ENCODE results near the gene SULT1A4. TPM values are rescaled to one million over a fixed set of nuclear protein-coding genes. Genes with fewer than 3 reads are reported as not detected.
"Not testable (repeated sequence)": the region's sequence is repeated elsewhere in the genome, so short reads cannot be mapped to it uniquely, and the experiment has no call there.

SULT1A4 gene
- polyA plus RNA-seq (2013, experiment 1 of 2) = 8.1 TPM
- 11.2 TPM for polyA plus RNA-seq (2013, experiment 2 of 2)

DNA sequence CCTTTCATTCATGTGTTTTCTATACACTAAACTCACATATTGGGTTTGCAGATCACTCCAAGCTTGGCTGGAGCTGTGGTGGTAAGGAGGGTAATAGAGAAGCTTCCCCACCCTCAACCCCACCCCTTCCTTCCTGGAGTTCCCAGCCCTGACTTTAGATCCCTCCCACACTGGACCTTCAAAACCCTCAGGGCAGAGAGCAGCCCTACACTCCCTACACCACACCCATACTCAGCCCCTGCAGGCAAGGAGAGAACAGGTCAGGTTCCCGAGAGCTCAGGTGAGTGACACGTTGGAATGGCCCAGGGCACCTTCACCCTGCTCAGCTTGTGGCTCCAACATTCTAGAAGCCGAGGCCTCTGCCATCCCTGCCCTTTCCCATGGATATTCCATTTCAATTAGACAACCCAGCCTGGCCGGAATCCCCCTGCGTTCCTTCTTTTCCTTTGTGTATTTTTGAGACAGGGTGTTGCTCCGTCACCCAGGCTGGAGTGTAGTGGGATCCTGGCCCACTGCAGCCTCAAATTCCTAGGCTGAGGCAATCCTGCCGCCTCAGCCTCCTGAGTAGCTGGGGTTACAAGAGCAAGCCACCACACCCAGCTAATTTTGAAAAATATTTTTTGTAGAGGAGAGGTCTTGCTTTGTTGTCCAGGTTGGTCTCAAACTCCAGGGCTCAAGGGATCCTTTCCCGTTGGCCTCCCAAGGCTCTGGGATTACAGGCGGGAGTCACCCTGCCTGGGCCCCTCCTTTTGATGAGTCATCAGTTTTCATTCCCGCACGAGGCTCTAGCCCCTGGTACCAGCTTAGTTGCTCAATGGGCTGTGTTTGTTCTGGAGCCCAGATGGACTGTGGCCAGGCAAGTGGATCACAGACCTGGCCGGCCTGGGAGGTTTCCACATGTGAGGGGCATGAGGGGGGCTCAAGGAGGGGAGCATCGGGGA is at the start of gene SULT1A4:
SULT1A4 (plus strand) TSS at position 208 of the 941 bp plus-strand sequence. CDS start 1,473 bp downstream, outside the sequence.
- no CpG with 5 or more reads among the region's 13 CpGs for WGBS, 2 experiments (ENCODE audit: insufficient coverage in 2 of 2)
- not testable (repeated sequence) for H3K9me3 ChIP-seq (ENCODE audit: control insufficient read depth, low read length); H3K4me3 ChIP-seq (ENCODE audit: extremely low read depth, insufficient read depth, low read length, poor library complexity, severe bottlenecking); H3K36me3 ChIP-seq (ENCODE audit: control insufficient read depth, insufficient read depth, low read length); H3K4me1 ChIP-seq (ENCODE audit: control insufficient read depth, insufficient read depth, low read length, poor library complexity, severe bottlenecking); H3K27ac ChIP-seq (ENCODE audit: low read depth, low read length, severe bottlenecking)

DNA sequence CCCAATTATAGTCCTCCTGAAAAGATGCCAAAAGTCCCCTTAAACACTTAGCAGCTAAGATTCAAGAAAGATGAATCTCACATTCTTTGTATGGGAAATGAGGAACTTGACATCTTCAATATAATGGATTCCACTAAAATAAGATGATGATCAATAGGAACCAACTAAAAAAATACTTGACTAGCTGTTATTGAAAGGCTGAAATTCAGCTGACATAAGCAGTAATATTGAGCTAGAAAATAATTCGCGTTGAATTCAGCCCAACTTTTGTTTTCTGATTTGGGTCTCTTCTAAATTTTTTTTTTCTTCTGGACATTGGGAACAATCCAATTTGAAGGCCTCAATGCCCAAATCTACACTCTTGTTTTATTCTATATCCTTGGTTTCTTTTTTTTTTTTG is 36.1 kb upstream of the SULT1A4 start:
- H3K27ac ChIP-seq (ENCODE audit: low read depth, low read length, severe bottlenecking); H3K36me3 ChIP-seq (ENCODE audit: control insufficient read depth, insufficient read depth, low read length); H3K4me1 ChIP-seq (ENCODE audit: control insufficient read depth, insufficient read depth, low read length, poor library complexity, severe bottlenecking); H3K9me3 ChIP-seq (ENCODE audit: control insufficient read depth, low read length); H3K4me3 ChIP-seq (ENCODE audit: extremely low read depth, insufficient read depth, low read length, poor library complexity, severe bottlenecking): not testable (repeated sequence)
- WGBS, 2 experiments (ENCODE audit: insufficient coverage in 2 of 2) = no CpG with 5 or more reads among the region's 2 CpGs

DNA sequence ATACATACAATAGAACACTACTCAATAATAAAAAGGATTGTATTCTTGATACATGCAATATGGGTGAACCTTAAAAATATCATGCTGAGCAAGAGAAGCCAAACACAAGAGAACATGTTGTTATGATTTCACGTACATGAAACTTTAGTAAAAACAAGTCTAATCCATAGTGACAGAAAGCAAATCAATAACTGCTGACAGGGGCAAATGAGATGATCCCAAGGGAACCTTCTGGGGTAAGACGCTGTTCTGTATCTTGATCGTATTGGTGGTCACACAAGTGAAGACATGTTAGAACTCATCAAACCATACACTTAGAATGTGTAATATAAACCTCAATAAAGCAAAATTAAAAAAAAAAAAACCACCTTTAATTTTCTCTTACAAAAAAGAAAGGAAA is 34.3 kb upstream of the SULT1A4 start:
- H3K4me1 ChIP-seq (ENCODE audit: control insufficient read depth, insufficient read depth, low read length, poor library complexity, severe bottlenecking); H3K27ac ChIP-seq (ENCODE audit: low read depth, low read length, severe bottlenecking); H3K4me3 ChIP-seq (ENCODE audit: extremely low read depth, insufficient read depth, low read length, poor library complexity, severe bottlenecking); H3K36me3 ChIP-seq (ENCODE audit: control insufficient read depth, insufficient read depth, low read length); H3K9me3 ChIP-seq (ENCODE audit: control insufficient read depth, low read length): not testable (repeated sequence)
- no CpG with 5 or more reads among the region's 3 CpGs for WGBS, 2 experiments (ENCODE audit: insufficient coverage in 2 of 2)

DNA sequence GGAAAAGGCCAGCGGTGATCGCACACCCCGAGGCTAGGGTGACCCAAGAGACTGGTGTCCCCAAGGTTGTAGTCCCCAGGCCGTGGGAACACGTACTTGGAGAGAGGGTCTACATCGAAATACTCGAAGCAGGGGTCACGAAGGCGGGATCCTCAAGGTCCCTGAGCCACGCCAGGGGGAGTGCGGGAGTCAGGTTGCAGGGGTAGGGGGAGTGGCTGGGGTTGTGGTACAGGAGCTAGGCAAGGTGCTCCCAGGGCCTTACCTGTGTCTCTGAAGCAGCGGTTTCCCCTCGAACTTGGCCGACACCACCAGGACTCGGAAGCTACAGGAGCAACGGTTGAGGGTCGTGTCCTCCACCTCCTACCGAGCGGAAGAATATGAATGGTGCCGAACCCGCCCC is 6.0 kb upstream of the SULT1A4 start:
- H3K4me1 ChIP-seq (ENCODE audit: control insufficient read depth, insufficient read depth, low read length, poor library complexity, severe bottlenecking); H3K9me3 ChIP-seq (ENCODE audit: control insufficient read depth, low read length): not testable (repeated sequence)
- WGBS, 2 experiments (ENCODE audit: insufficient coverage in 2 of 2) = no CpG with 5 or more reads among the region's 21 CpGs

DNA sequence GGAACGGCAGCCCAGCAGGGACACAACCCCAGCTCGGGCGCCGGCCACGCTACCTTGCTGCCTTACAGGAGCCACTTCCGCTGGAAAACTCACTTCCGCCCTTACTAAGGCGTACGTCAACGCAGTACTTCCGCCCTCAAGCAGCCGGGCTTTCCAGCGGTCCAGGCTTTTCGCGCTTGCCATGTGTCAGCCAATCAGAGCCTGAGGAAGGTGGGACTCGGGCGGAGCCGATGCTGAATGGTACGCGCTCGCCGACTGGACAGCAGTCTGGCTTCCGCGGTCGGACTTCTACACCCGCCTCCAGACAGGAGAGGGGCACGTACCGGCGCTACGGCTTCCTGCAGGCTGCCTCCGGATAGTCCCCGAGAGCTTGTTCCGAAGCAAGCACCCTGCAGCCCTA is 5.4 kb upstream of the SULT1A4 start, which contains the start of the genes BOLA2 and SLX1B:
BOLA2 (minus strand) TSS at position 83 of the 400 bp plus-strand sequence. CDS start 98 bp downstream, outside the sequence.
SLX1B (plus strand) TSS at position 265 of the 400 bp plus-strand sequence.
- not testable (repeated sequence) for H3K4me1 ChIP-seq (ENCODE audit: control insufficient read depth, insufficient read depth, low read length, poor library complexity, severe bottlenecking); H3K4me3 ChIP-seq (ENCODE audit: extremely low read depth, insufficient read depth, low read length, poor library complexity, severe bottlenecking); H3K36me3 ChIP-seq (ENCODE audit: control insufficient read depth, insufficient read depth, low read length); H3K9me3 ChIP-seq (ENCODE audit: control insufficient read depth, low read length); H3K27ac ChIP-seq (ENCODE audit: low read depth, low read length, severe bottlenecking)
- no CpG with 5 or more reads among the region's 33 CpGs for WGBS, 2 experiments (ENCODE audit: insufficient coverage in 2 of 2)

More for the DNA sequence above, 6.0 kb upstream of the SULT1A4 start:
- not testable (repeated sequence) for H3K27ac ChIP-seq (ENCODE audit: low read depth, low read length, severe bottlenecking); H3K4me3 ChIP-seq (ENCODE audit: extremely low read depth, insufficient read depth, low read length, poor library complexity, severe bottlenecking); H3K36me3 ChIP-seq (ENCODE audit: control insufficient read depth, insufficient read depth, low read length)

DNA sequence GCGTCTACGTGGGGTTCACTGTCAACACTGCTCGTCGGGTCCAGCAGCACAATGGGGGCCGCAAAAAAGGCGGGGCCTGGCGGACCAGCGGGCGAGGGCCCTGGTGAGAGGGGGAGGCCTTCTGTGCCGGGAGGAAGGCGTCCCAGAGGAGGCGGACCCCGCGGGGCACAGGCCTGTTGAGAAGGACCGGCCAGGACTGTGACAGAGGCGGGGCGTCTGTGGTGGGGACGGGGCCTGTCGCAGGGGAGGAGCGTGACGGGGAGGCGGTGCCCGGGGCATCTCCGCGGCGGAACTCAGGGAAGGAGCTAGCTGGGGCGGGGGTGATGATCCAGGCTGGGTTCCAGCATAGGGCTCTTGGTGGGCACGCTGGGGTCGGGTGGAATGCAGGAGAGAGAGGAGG is 4.9 kb upstream of the SULT1A4 start:
- not testable (repeated sequence) for H3K27ac ChIP-seq (ENCODE audit: low read depth, low read length, severe bottlenecking); H3K4me1 ChIP-seq (ENCODE audit: control insufficient read depth, insufficient read depth, low read length, poor library complexity, severe bottlenecking); H3K36me3 ChIP-seq (ENCODE audit: control insufficient read depth, insufficient read depth, low read length); H3K9me3 ChIP-seq (ENCODE audit: control insufficient read depth, low read length); H3K4me3 ChIP-seq (ENCODE audit: extremely low read depth, insufficient read depth, low read length, poor library complexity, severe bottlenecking)
- no CpG with 5 or more reads among the region's 29 CpGs for WGBS, 2 experiments (ENCODE audit: insufficient coverage in 2 of 2)

DNA sequence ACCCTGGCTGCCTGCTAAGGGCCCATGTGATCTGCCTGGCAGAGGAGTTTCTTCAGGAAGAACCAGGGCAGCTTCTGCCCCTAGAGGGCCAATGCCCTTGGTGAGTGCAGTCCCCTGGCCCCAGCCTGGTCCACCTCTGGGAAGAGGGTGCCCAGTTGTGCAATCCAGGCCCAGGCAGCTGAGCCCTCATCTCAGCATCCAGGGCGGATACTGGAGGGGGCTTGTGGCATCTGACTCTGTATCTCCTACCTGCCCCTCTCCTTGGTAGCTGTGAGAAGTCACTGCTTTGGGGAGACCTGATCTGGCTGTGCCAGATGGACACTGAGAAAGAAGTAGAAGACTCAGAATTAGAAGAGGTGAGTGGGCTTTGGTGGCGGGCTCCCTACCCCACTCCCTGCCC is 2.1 kb upstream of the SULT1A4 start:
- no CpG with 5 or more reads among the region's 2 CpGs for WGBS, 2 experiments (ENCODE audit: insufficient coverage in 2 of 2)
- not testable (repeated sequence) for H3K4me1 ChIP-seq (ENCODE audit: control insufficient read depth, insufficient read depth, low read length, poor library complexity, severe bottlenecking)

DNA sequence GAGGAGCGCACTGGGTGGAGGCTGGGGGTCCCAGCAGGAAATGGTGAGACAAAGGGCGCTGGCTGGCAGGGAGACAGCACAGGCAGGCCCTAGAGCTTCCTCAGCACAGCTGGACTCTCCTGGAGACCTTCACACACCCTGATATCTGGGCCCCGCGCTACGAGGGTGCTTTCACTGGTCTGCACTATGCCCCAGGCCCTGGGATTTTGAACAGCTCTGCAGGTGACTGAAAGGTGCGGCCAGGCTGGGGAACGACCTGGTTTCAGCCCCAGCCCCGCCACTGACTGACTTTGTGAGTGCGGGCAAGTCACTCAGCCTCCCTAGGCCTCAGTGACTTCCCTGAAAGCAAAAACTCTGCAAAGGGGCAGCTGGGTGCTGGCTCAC is 926 bp downstream of the SULT1A4 start:
- no CpG with 5 or more reads among the region's 9 CpGs for WGBS, 2 experiments (ENCODE audit: insufficient coverage in 2 of 2)

More for the DNA sequence above, 2.1 kb upstream of the SULT1A4 start:
- not testable (repeated sequence) for H3K4me3 ChIP-seq (ENCODE audit: extremely low read depth, insufficient read depth, low read length, poor library complexity, severe bottlenecking); H3K27ac ChIP-seq (ENCODE audit: low read depth, low read length, severe bottlenecking); H3K36me3 ChIP-seq (ENCODE audit: control insufficient read depth, insufficient read depth, low read length); H3K9me3 ChIP-seq (ENCODE audit: control insufficient read depth, low read length)

DNA sequence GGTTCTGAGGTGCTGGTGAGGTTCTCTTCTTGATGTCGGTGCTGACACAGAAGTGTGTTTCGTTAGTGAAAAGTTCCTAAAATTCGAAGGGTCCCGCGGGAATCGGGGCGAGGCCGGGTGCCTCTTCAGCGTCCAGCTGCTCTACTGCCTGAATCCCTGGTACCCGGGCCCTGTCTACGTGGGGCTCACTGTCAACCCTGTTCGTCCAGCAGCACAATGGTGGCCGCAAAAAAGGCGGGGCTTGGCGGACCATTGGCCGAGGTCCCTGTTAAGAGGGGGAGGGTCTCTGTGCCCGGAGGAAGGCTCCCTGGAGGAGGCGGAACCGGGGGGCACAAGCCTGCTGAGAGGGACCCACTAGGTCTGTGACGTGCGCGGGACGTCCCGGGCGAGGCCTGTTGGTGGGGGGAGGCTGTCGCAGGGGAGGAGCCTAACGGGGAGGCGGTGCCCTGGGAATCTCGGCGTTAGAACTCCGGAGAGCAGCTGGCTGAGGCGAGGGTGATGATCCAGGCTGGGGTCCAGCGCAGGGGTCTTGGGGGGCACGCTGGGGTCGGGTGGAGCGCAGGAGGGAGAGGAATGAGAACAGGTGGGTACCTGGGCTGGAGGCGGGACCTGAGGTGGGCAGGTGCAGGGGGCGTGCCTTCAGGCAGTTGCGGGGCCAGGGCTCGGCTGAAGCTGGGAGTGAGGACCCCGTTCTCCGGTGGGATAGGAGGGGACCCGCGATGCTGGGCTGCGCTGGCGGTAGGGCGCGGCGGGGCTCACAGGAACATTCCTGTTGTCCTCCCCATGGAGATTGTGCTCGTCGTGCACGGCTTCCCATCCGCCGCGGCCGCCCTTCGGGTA is 6.5 kb downstream of the SULT1A4 start:
- H3K36me3 ChIP-seq (ENCODE audit: control insufficient read depth, insufficient read depth, low read length); H3K4me1 ChIP-seq (ENCODE audit: control insufficient read depth, insufficient read depth, low read length, poor library complexity, severe bottlenecking); H3K27ac ChIP-seq (ENCODE audit: low read depth, low read length, severe bottlenecking); H3K9me3 ChIP-seq (ENCODE audit: control insufficient read depth, low read length); H3K4me3 ChIP-seq (ENCODE audit: extremely low read depth, insufficient read depth, low read length, poor library complexity, severe bottlenecking): not testable (repeated sequence)
- no CpG with 5 or more reads among the region's 57 CpGs for WGBS, 2 experiments (ENCODE audit: insufficient coverage in 2 of 2)

More for the DNA sequence above, 926 bp downstream of the SULT1A4 start:
- not testable (repeated sequence) for H3K36me3 ChIP-seq (ENCODE audit: control insufficient read depth, insufficient read depth, low read length); H3K4me3 ChIP-seq (ENCODE audit: extremely low read depth, insufficient read depth, low read length, poor library complexity, severe bottlenecking); H3K27ac ChIP-seq (ENCODE audit: low read depth, low read length, severe bottlenecking); H3K4me1 ChIP-seq (ENCODE audit: control insufficient read depth, insufficient read depth, low read length, poor library complexity, severe bottlenecking); H3K9me3 ChIP-seq (ENCODE audit: control insufficient read depth, low read length)

DNA sequence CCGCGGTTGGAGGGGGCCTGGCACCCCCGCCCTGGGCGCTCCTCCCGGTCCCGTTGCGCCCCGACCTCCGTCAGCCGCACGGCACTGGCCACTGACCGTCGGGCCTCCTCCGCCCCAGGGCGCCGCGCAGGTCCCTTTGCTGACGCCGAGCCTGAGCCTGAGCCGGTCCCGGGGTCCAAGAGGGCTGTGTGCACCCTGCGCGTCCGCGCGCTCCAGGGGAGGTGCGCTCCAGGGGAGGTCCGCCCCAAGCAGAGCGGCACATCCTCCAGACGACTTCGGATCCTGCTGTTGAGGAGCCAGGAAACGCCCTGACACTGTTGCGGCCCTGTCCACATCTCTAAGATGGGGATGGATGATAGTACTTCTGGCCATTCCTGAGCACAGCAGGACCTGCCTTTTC is 7.2 kb downstream of the SULT1A4 start:
- not testable (repeated sequence) for H3K27ac ChIP-seq (ENCODE audit: low read depth, low read length, severe bottlenecking); H3K4me1 ChIP-seq (ENCODE audit: control insufficient read depth, insufficient read depth, low read length, poor library complexity, severe bottlenecking); H3K4me3 ChIP-seq (ENCODE audit: extremely low read depth, insufficient read depth, low read length, poor library complexity, severe bottlenecking); H3K36me3 ChIP-seq (ENCODE audit: control insufficient read depth, insufficient read depth, low read length); H3K9me3 ChIP-seq (ENCODE audit: control insufficient read depth, low read length)
- no CpG with 5 or more reads among the region's 33 CpGs for WGBS, 2 experiments (ENCODE audit: insufficient coverage in 2 of 2)
